Measurements from ENCODE around the gene STARD7. TPM values are rescaled to one million over a fixed set of nuclear protein-coding genes. Genes with fewer than 3 reads are reported as not detected.

The STARD7 gene
- total and polyA plus RNA-seq, 2 of the 13 experiments (the other 11 are each of a cell fraction or from before 2014, with no cell fraction given): 88.2 to 300 TPM

DNA sequence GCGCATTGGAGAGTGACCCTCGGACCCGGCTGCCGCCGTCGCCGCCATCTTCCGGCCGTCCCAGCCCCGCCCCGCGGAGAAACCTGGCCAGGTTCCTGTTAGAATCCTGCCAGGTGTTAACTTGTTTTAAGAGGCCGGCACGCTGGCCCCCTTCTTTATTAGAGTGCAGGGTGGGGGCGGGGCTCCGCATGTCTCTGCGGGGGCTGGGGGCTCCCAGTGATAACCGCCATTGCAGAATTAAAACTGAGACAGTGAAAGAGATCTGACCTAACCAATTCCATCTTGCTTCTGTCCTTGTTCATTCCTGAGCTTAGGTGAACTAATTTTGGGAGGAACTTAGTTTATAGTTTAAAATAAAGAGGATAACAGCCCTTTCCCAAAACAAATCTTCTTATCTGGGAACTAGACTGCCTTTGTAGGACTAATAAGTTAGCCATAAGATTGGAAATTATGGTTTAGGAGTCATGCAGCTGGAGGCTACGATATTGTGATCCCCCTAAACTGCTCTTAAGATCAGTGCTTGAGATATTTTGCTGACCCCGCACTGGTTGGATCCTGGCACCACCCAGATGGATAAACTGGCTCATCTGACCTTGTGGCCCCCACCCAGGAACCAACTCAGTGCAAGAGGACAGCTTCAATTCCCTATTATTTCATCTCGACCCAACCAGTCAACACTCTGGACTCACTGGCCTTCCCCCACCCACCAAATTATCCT, 543 bp upstream of the STARD7 start (continued):
- TF ChIP-seq, protein P1, sequence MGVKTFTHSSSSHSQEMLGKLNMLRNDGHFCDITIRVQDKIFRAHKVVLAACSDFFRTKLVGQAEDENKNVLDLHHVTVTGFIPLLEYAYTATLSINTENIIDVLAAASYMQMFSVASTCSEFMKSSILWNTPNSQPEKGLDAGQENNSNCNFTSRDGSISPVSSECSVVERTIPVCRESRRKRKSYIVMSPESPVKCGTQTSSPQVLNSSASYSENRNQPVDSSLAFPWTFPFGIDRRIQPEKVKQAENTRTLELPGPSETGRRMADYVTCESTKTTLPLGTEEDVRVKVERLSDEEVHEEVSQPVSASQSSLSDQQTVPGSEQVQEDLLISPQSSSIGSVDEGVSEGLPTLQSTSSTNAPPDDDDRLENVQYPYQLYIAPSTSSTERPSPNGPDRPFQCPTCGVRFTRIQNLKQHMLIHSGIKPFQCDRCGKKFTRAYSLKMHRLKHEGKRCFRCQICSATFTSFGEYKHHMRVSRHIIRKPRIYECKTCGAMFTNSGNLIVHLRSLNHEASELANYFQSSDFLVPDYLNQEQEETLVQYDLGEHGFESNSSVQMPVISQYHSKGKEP (CRISPR knock-in tag; IDR thresholded peaks at IDR 0.05): no peak
- TF ChIP-seq PCBP1 (IDR thresholded peaks at IDR 0.05; ENCODE audit: borderline replicate concordance, low read depth, low read length) (no peak), ZNF335 (CRISPR knock-in tag; IDR thresholded peaks at IDR 0.05) (no peak), ZMYM2 (CRISPR knock-in tag; IDR thresholded peaks at IDR 0.05) (no peak), GLI4 (CRISPR knock-in tag; IDR thresholded peaks at IDR 0.05; ENCODE audit: borderline replicate concordance) (no peak), REL (CRISPR knock-in tag; conservative IDR thresholded peaks at IDR 0.05) (peak; percentile 37; the same call in 1 of the 2 replicates), MEIS2 (CRISPR knock-in tag; IDR thresholded peaks at IDR 0.05) (peak; percentile 73; the same call in 1 of the 2 replicates), RORA (CRISPR knock-in tag; IDR thresholded peaks at IDR 0.05) (no peak), ZSCAN12 (CRISPR knock-in tag; IDR thresholded peaks at IDR 0.05) (0 out of 2 replicates have a peak, but pooled peaks have one; percentile 44), TSC22D2 (CRISPR knock-in tag; IDR thresholded peaks at IDR 0.05; ENCODE audit: borderline replicate concordance) (no peak), NCOA2 (CRISPR knock-in tag; IDR thresholded peaks at IDR 0.05) (peak; percentile 3; the same call in 1 of the 2 replicates), ZFX (CRISPR knock-in tag; IDR thresholded peaks at IDR 0.05; ENCODE audit: low read depth) (no peak), KAT8 (CRISPR knock-in tag; IDR thresholded peaks at IDR 0.05) (0 out of 2 replicates have a peak, but pooled peaks have one; percentile 34), AKAP8 (CRISPR knock-in tag; IDR thresholded peaks at IDR 0.05) (no peak), ZSCAN25 (CRISPR knock-in tag; IDR thresholded peaks at IDR 0.05) (no peak), ISL2 (CRISPR knock-in tag; IDR thresholded peaks at IDR 0.05) (0 out of 2 replicates have a peak, but pooled peaks have one; percentile 68)
- TF ChIP-seq, protein P2, sequence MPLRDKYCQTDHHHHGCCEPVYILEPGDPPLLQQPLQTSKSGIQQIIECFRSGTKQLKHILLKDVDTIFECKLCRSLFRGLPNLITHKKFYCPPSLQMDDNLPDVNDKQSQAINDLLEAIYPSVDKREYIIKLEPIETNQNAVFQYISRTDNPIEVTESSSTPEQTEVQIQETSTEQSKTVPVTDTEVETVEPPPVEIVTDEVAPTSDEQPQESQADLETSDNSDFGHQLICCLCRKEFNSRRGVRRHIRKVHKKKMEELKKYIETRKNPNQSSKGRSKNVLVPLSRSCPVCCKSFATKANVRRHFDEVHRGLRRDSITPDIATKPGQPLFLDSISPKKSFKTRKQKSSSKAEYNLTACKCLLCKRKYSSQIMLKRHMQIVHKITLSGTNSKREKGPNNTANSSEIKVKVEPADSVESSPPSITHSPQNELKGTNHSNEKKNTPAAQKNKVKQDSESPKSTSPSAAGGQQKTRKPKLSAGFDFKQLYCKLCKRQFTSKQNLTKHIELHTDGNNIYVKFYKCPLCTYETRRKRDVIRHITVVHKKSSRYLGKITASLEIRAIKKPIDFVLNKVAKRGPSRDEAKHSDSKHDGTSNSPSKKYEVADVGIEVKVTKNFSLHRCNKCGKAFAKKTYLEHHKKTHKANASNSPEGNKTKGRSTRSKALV (CRISPR knock-in tag; IDR thresholded peaks at IDR 0.05): peak; percentile 61; the same call in 1 of the 2 replicates
- TF ChIP-seq, protein P3, sequence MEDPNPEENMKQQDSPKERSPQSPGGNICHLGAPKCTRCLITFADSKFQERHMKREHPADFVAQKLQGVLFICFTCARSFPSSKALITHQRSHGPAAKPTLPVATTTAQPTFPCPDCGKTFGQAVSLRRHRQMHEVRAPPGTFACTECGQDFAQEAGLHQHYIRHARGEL (CRISPR knock-in tag; IDR thresholded peaks at IDR 0.05): 0 out of 2 replicates have a peak, but pooled peaks have one; percentile 9
- TF ChIP-seq, protein P4, sequence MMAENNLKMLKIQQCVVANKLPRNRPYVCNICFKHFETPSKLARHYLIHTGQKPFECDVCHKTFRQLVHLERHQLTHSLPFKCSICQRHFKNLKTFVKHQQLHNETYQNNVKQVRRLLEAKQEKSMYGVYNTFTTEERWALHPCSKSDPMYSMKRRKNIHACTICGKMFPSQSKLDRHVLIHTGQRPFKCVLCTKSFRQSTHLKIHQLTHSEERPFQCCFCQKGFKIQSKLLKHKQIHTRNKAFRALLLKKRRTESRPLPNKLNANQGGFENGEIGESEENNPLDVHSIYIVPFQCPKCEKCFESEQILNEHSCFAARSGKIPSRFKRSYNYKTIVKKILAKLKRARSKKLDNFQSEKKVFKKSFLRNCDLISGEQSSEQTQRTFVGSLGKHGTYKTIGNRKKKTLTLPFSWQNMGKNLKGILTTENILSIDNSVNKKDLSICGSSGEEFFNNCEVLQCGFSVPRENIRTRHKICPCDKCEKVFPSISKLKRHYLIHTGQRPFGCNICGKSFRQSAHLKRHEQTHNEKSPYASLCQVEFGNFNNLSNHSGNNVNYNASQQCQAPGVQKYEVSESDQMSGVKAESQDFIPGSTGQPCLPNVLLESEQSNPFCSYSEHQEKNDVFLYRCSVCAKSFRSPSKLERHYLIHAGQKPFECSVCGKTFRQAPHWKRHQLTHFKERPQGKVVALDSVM (CRISPR knock-in tag; IDR thresholded peaks at IDR 0.05): no peak
- TF ChIP-seq, protein P5, sequence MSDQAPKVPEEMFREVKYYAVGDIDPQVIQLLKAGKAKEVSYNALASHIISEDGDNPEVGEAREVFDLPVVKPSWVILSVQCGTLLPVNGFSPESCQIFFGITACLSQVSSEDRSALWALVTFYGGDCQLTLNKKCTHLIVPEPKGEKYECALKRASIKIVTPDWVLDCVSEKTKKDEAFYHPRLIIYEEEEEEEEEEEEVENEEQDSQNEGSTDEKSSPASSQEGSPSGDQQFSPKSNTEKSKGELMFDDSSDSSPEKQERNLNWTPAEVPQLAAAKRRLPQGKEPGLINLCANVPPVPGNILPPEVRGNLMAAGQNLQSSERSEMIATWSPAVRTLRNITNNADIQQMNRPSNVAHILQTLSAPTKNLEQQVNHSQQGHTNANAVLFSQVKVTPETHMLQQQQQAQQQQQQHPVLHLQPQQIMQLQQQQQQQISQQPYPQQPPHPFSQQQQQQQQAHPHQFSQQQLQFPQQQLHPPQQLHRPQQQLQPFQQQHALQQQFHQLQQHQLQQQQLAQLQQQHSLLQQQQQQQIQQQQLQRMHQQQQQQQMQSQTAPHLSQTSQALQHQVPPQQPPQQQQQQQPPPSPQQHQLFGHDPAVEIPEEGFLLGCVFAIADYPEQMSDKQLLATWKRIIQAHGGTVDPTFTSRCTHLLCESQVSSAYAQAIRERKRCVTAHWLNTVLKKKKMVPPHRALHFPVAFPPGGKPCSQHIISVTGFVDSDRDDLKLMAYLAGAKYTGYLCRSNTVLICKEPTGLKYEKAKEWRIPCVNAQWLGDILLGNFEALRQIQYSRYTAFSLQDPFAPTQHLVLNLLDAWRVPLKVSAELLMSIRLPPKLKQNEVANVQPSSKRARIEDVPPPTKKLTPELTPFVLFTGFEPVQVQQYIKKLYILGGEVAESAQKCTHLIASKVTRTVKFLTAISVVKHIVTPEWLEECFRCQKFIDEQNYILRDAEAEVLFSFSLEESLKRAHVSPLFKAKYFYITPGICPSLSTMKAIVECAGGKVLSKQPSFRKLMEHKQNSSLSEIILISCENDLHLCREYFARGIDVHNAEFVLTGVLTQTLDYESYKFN (CRISPR knock-in tag; conservative IDR thresholded peaks at IDR 0.05): peak; percentile 43
